ENCODE results near the gene CACNA1C.

Gene CACNA1C

GRCh38 chr12:2528001-2528400 is 475.2 kb downstream of the CACNA1C start:
- TF ChIP-seq, protein P1, sequence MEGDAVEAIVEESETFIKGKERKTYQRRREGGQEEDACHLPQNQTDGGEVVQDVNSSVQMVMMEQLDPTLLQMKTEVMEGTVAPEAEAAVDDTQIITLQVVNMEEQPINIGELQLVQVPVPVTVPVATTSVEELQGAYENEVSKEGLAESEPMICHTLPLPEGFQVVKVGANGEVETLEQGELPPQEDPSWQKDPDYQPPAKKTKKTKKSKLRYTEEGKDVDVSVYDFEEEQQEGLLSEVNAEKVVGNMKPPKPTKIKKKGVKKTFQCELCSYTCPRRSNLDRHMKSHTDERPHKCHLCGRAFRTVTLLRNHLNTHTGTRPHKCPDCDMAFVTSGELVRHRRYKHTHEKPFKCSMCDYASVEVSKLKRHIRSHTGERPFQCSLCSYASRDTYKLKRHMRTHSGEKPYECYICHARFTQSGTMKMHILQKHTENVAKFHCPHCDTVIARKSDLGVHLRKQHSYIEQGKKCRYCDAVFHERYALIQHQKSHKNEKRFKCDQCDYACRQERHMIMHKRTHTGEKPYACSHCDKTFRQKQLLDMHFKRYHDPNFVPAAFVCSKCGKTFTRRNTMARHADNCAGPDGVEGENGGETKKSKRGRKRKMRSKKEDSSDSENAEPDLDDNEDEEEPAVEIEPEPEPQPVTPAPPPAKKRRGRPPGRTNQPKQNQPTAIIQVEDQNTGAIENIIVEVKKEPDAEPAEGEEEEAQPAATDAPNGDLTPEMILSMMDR (IDR thresholded peaks at IDR 0.05; ENCODE audit: insufficient read depth, low read depth, low read length, missing control alignments), result no peak
- no peak overlapping the region for H3K4me3 ChIP-seq (ENCODE audit: low read length)

DNA sequence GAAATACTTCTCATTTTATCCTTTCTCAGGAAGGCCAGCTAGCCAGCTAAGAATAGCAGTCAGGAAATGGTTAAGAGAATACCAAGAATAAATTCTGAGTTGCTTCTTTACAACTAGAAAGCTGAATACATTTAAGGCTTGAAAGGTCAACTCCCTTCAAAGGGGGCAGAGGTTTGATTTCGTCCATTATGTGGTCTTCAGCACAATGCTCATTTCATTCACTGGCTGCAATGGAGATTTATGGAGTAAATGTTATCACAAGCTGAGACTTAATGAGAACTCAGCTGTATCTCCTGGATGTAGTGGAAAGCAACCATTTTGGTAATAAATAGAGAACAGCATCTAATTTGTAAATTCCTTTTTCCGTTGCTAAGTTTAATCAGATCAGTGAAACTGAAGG is 477.0 kb downstream of the CACNA1C start:
- no peak overlapping the region for H3K4me3 ChIP-seq (ENCODE audit: low read length)
- TF ChIP-seq, protein P1 (IDR thresholded peaks at IDR 0.05; ENCODE audit: insufficient read depth, low read depth, low read length, missing control alignments), result no peak
- no peak for DNase-seq (ENCODE audit: low read depth)

More at GRCh38 chr12:2528001-2528400, 475.2 kb downstream of the CACNA1C start:
- DNase-seq (ENCODE audit: low read depth), result no peak

GRCh38 chr12:2531371-2531770 is 478.6 kb downstream of the CACNA1C start:
- no peak for DNase-seq (ENCODE audit: low read depth)
- TF ChIP-seq, protein P1 (IDR thresholded peaks at IDR 0.05; ENCODE audit: insufficient read depth, low read depth, low read length, missing control alignments), result no peak
- no peak overlapping the region for H3K4me3 ChIP-seq (ENCODE audit: low read length)

DNA sequence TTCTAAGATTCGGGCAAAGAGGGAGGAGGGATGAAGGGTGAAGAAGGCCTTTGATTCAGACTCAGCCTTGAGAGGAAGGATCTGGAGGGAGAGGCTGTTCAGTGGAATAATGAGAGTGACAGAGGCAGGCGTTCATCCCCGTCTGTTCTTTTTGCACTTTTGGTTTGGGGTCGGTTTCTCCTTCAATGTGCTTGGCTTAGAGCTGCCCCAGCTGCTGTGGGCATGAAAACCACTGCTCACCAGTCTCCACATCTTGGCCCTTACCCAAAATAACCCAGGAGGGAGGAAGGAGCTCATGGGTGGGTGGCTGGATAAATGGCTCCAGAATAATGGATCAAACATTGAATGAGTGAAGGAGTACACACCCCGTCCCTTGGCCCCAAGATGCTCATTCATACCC is 480.2 kb downstream of the CACNA1C start:
- TF ChIP-seq, protein P1 (IDR thresholded peaks at IDR 0.05; ENCODE audit: insufficient read depth, low read depth, low read length, missing control alignments), result no peak
- no peak overlapping the region for H3K4me3 ChIP-seq (ENCODE audit: low read length)
- DNase-seq (ENCODE audit: low read depth), result no peak

GRCh38 chr12:2535583-2536204 is 482.9 kb downstream of the CACNA1C start:
- DNase-seq (ENCODE audit: low read depth), result no peak
- TF ChIP-seq, protein P1 (IDR thresholded peaks at IDR 0.05; ENCODE audit: insufficient read depth, low read depth, low read length, missing control alignments), result no peak
- no peak overlapping the region for H3K4me3 ChIP-seq (ENCODE audit: low read length)

- no peak for DNase-seq (ENCODE audit: low read depth)
- TF ChIP-seq, protein P1 (IDR thresholded peaks at IDR 0.05; ENCODE audit: insufficient read depth, low read depth, low read length, missing control alignments), result no peak
- no peak overlapping the region for H3K4me3 ChIP-seq (ENCODE audit: low read length)
Observed at GRCh38 chr12:2536724-2537123, 483.9 kb downstream of the CACNA1C start.

Data from epithelial cell of esophagus (primary cell).